SH-SY5Y (cell line): ENCODE results near the gene CSNK1A1L.

Experiments
- GATA2 ChIP-seq: IDR thresholded peaks from 2 replicates; pipeline ENCODE4 v1.6.1; 2011; ENCODE audit warnings: mild to moderate bottlenecking, low read depth, low read length
- GATA3 ChIP-seq: IDR thresholded peaks from 2 replicates; pipeline ENCODE4 v1.6.1; 2011; ENCODE audit warnings: low read depth, mild to moderate bottlenecking, low read length, moderate library complexity

DNA sequence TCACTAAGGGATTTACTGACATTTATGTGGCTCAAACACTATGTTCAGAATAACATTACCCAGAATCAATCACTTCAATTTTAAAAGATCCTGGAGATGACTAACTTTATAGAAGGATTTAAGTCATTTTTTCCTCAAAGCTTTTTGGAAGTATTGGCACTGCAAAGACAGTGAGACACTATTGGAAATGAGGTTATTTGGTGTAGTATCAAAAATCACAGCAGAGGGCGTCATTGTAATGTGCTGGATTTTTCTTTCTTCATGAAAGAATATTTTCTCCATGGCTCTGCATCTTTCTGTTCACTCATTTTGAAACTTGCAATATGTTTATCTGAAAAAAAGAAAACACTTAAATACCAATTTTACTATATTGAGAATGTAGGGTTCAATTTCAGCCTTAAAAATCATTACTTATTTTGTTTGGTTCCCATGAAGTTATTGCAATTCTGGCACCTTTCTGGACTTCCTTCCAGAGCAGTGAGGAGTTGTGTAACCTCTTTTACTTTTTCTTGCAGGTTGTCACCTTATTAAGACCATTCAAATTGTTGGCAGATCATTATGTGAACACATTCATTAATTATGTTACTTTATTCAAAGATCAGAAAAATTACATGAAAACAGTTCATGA is 3.7 kb upstream of the CSNK1A1L start:
- TF ChIP-seq GATA3 = no peak
- TF ChIP-seq GATA2 = no peak
